ENCODE results near the gene HSPA12A. TPM values are rescaled to one million over a fixed set of nuclear protein-coding genes. Genes with fewer than 3 reads are reported as not detected.

Gene HSPA12A
- total and polyA plus RNA-seq, 2 donors (not counting 1 experiment from before 2014, with no cell fraction given) = 14.4 to 15.7 TPM

GRCh38 chr10:116674901-116675423, 67.4 kb downstream of the HSPA12A start:
- Histone ChIP-seq H3K4me1 (ENCODE audit: control insufficient read depth, extremely low read depth, insufficient read depth, low read length) (no peaks in the 10 kb centered on the region), H3K4me3 (replicated peaks in 1 of 4; ENCODE audit: control extremely low read depth in 1 of 4, insufficient read depth in 1 of 4, low read depth in 3 of 4, low read length in 4 of 4) (no peak overlapping the region), H3K36me3 (ENCODE audit: control insufficient read depth, insufficient read depth, low read length) (peaks cover 6% of the 10 kb centered on the region), H3K9me3 (ENCODE audit: control insufficient read depth, insufficient read depth, low read depth, low read length) (no peaks in the 10 kb centered on the region), H2AFZ (ENCODE audit: low read length) (no peak overlapping the region), H3K4me2 (ENCODE audit: extremely low read depth, insufficient read depth, low read length) (no peak overlapping the region), H3K9ac (ENCODE audit: insufficient read depth, low read length) (no peak overlapping the region), H3K27me3 (ENCODE audit: control insufficient read depth, insufficient read depth, low read length) (no peaks in the 10 kb centered on the region), H3K27ac (ENCODE audit: insufficient read depth, low read length) (no peak overlapping the region), H4K20me1 (ENCODE audit: control insufficient read depth, extremely low read depth, insufficient read depth, low read length) (no peaks in the 10 kb centered on the region), H3K79me2 (ENCODE audit: control insufficient read depth, insufficient read depth, low read length) (no peaks in the 10 kb centered on the region)
- no peak for DNase-seq (ENCODE audit: low read depth in 2 of 2)
- TF ChIP-seq CTCF (conservative IDR thresholded peaks at IDR 0.05 in 1 of 2, IDR thresholded peaks at IDR 0.05 in 1 of 2; ENCODE audit: low read depth in 1 of 2, low read length in 2 of 2) = no peak
- TF ChIP-seq EZH2 (IDR thresholded peaks at IDR 0.05; ENCODE audit: low read length, missing control alignments) = no peak

GRCh38 chr10:116673866-116674265, 68.5 kb downstream of the HSPA12A start:
- Histone ChIP-seq H2AFZ (ENCODE audit: low read length) (no peak overlapping the region), H3K9me3 (ENCODE audit: control insufficient read depth, insufficient read depth, low read depth, low read length) (no peaks in the 10 kb centered on the region), H3K4me3 (replicated peaks in 1 of 4; ENCODE audit: control extremely low read depth in 1 of 4, insufficient read depth in 1 of 4, low read depth in 3 of 4, low read length in 4 of 4) (no peak overlapping the region), H3K27ac (ENCODE audit: insufficient read depth, low read length) (no peak overlapping the region), H3K27me3 (ENCODE audit: control insufficient read depth, insufficient read depth, low read length) (no peaks in the 10 kb centered on the region), H3K9ac (ENCODE audit: insufficient read depth, low read length) (no peak overlapping the region), H3K4me2 (ENCODE audit: extremely low read depth, insufficient read depth, low read length) (no peak overlapping the region), H3K79me2 (ENCODE audit: control insufficient read depth, insufficient read depth, low read length) (no peaks in the 10 kb centered on the region), H4K20me1 (ENCODE audit: control insufficient read depth, extremely low read depth, insufficient read depth, low read length) (no peaks in the 10 kb centered on the region), H3K36me3 (ENCODE audit: control insufficient read depth, insufficient read depth, low read length) (peaks cover 4% of the 10 kb centered on the region), H3K4me1 (ENCODE audit: control insufficient read depth, extremely low read depth, insufficient read depth, low read length) (no peaks in the 10 kb centered on the region)
- DNase-seq (ENCODE audit: low read depth in 2 of 2) = no peak
- TF ChIP-seq EZH2 (IDR thresholded peaks at IDR 0.05; ENCODE audit: low read length, missing control alignments) (no peak), CTCF (conservative IDR thresholded peaks at IDR 0.05 in 1 of 2, IDR thresholded peaks at IDR 0.05 in 1 of 2; ENCODE audit: low read depth in 1 of 2, low read length in 2 of 2) (no peak)

- Histone ChIP-seq H3K79me2 (ENCODE audit: control insufficient read depth, insufficient read depth, low read length) (no peaks in the 10 kb centered on the region), H3K36me3 (ENCODE audit: control insufficient read depth, insufficient read depth, low read length) (peaks cover 4% of the 10 kb centered on the region), H2AFZ (ENCODE audit: low read length) (no peak overlapping the region), H3K27ac (ENCODE audit: insufficient read depth, low read length) (no peak overlapping the region), H3K4me1 (ENCODE audit: control insufficient read depth, extremely low read depth, insufficient read depth, low read length) (no peaks in the 10 kb centered on the region), H3K4me3 (replicated peaks in 1 of 4; ENCODE audit: control extremely low read depth in 1 of 4, insufficient read depth in 1 of 4, low read depth in 3 of 4, low read length in 4 of 4) (no peak overlapping the region), H3K9me3 (ENCODE audit: control insufficient read depth, insufficient read depth, low read depth, low read length) (no peaks in the 10 kb centered on the region), H3K27me3 (ENCODE audit: control insufficient read depth, insufficient read depth, low read length) (no peaks in the 10 kb centered on the region), H3K9ac (ENCODE audit: insufficient read depth, low read length) (no peak overlapping the region), H4K20me1 (ENCODE audit: control insufficient read depth, extremely low read depth, insufficient read depth, low read length) (no peaks in the 10 kb centered on the region), H3K4me2 (ENCODE audit: extremely low read depth, insufficient read depth, low read length) (no peak overlapping the region)
- TF ChIP-seq EZH2 (IDR thresholded peaks at IDR 0.05; ENCODE audit: low read length, missing control alignments) = no peak
- no peak for TF ChIP-seq CTCF (conservative IDR thresholded peaks at IDR 0.05 in 1 of 2, IDR thresholded peaks at IDR 0.05 in 1 of 2; ENCODE audit: low read depth in 1 of 2, low read length in 2 of 2)
- DNase-seq (ENCODE audit: low read depth in 2 of 2) = no peak
Observed at GRCh38 chr10:116672891-116673290, 69.5 kb downstream of the HSPA12A start.

Data from fibroblast of lung (primary cell).